Pancreas (tissue), 10 donors: Measurements from ENCODE around the gene RTN1. TPM values are rescaled to one million over a fixed set of nuclear protein-coding genes. Genes with fewer than 3 reads are reported as not detected.

Source experiments
- ATAC-seq, 4 donors: fragments of 200-7000 bp; cut with Tn5 transposase; one replicate each; pipeline versions ENCODE4 v1.8.0 to v1.9.1; 2020; ENCODE audit warnings: mild to moderate bottlenecking in 4 of 4, moderate library complexity in 4 of 4
- DNase-seq, 6 donors: peaks; one replicate each; pipeline ENCODE4 v3.0.0-alpha.2; 2020
- FAIRE-seq: peaks from 2 replicates; lab custom pipeline; 2012; peaks lifted over from hg19 to GRCh38; lab: Jason Lieb, UNC
- H3K27ac ChIP-seq, 4 donors: fragments of 200-600 bp; sonication (generic); 1 replicate in 3 of 4; 2 replicates in 1 of 4; pipeline versions ENCODE4 v1.5.0 to v1.8.0; 2020
- H3K27me3 ChIP-seq, 4 donors: fragments of 200-600 bp; one replicate each; pipeline ENCODE4 v1.8.0; 2021
- H3K36me3 ChIP-seq, 3 donors: fragments of 200-600 bp; sonication (generic) in 1 of 3; one replicate each; pipeline versions ENCODE4 v1.5.0 to v1.8.0; 2020 to 2021
- H3K4me1 ChIP-seq, 3 donors: fragments of 200-600 bp; one replicate each; pipeline ENCODE4 v1.8.0; 2021
- H3K4me3 ChIP-seq, 4 donors: fragments of 200-600 bp; sonication (generic) in 2 of 4; one replicate each; pipeline versions ENCODE4 v1.5.0 to v1.8.0; 2020 to 2021
- H3K9me3 ChIP-seq, 4 donors: fragments of 200-600 bp; one replicate each; pipeline ENCODE4 v1.8.0; 2021
- WGBS, 2 donors: extraction: QIAGEN DNeasy Blood & Tissue Kit; methylation state at CpG; one replicate each; pipeline ENCODE4 v1.1.7; 2013; 5-methylcytosine and 5-hydroxymethylcytosine counted together
- intact Hi-C, 3 donors: fragments of 100-400 bp; cut with DNase I; formaldehyde crosslinking; loops; one replicate each; pipeline versions ENCODE4 v1.11.1 to v1.14.2; 2022
- microRNA-seq, 2 donors: library from miRNA; unstranded; fragments of <30 nt; microRNA quantifications; one replicate each; pipeline versions ENCODE4 to v1.1.0, GENCODE V29; 2019 to 2020
- polyA plus RNA-seq, 2 donors: library from polyadenylated mRNA; stranded (reverse); fragments of 200-250 nt; gene quantifications; one replicate each; pipeline ENCODE4 v1.2.3, GENCODE V29; 2013
- total RNA-seq, 6 donors: library from RNA; stranded (reverse); fragmentation: NEBNext Ultra II Directional in 4 of 6; extraction: Animal tissue kit (Norgen Biotek cat#: 25700) in 4 of 6; gene quantifications; one replicate each; pipeline versions ENCODE4 v1.2.1 to v1.2.4, GENCODE V29; 2021 to 2023
- TF ChIP-seq, protein P1 (sequence below), 4 donors: fragments of 200-600 bp; sonication (generic) in 3 of 4; IDR thresholded peaks; one replicate each; pipeline versions ENCODE4 v1.5.0 to v1.8.0; 2021; ENCODE audit warnings: antibody characterized with exemption in 4 of 4
- donor health status: healthy with polysubstance abuse.
- donor health status: DM: no; HTN: no; CAD: no; lungs with moderate emphysema.
- donor health status: DM: no; HTN: no; CAD: no.
- donor health status: control.
- donor health status: control.
- donor health status: Bipolar disorder and iron deficiency.
- donor health status: DM: yes; HTN: yes; CAD: no.
- donor health status: DM: no; HTN: no; CAD: no.
- donor health status: DM: no; HTN: no; CAD: no.
- donor health status: DM: yes; HTN: yes; CAD: no.

Gene RTN1
- total and polyA plus RNA-seq, 8 donors = 0.97 to 42.0 (median 5.3) TPM

DNA sequence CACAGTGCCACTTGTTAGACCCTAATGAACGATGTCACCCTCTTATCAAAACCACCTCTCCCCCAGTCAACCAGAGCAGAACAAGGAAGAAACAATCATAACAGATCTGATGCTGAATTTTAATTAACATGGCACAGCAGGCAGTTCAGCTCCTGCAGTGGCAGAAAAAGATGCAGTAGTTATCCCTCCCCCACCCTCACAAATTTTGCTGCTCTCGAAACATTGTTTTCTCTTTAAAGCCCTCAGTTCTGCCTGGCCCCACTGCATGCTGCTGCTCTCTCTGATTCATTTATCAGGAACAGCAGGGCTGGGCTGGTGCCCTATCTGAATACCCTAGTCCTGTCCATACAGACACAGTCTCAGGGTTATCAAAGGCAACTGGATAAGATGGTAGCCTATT lies 306.2 kb downstream of the RTN1 start:
- H3K9me3 ChIP-seq = no peaks in the 10 kb centered on the region
- H3K36me3 ChIP-seq = no peaks in the 10 kb centered on the region
- 28 to 29% methylated on average over 2 of the region's 2 CpGs for WGBS, 2 donors
- TF ChIP-seq, protein P1, sequence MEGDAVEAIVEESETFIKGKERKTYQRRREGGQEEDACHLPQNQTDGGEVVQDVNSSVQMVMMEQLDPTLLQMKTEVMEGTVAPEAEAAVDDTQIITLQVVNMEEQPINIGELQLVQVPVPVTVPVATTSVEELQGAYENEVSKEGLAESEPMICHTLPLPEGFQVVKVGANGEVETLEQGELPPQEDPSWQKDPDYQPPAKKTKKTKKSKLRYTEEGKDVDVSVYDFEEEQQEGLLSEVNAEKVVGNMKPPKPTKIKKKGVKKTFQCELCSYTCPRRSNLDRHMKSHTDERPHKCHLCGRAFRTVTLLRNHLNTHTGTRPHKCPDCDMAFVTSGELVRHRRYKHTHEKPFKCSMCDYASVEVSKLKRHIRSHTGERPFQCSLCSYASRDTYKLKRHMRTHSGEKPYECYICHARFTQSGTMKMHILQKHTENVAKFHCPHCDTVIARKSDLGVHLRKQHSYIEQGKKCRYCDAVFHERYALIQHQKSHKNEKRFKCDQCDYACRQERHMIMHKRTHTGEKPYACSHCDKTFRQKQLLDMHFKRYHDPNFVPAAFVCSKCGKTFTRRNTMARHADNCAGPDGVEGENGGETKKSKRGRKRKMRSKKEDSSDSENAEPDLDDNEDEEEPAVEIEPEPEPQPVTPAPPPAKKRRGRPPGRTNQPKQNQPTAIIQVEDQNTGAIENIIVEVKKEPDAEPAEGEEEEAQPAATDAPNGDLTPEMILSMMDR (IDR thresholded peaks at IDR 0.05) = no peak
- ATAC-seq (no peak), DNase-seq (no peak), FAIRE-seq (no peak)
- H3K4me3 ChIP-seq = no peak overlapping the region
- H3K4me1 ChIP-seq = no peaks in the 10 kb centered on the region
- no peak overlapping the region for H3K27ac ChIP-seq
- no peaks in the 10 kb centered on the region for H3K27me3 ChIP-seq
- intact Hi-C loops = no loop called here

DNA sequence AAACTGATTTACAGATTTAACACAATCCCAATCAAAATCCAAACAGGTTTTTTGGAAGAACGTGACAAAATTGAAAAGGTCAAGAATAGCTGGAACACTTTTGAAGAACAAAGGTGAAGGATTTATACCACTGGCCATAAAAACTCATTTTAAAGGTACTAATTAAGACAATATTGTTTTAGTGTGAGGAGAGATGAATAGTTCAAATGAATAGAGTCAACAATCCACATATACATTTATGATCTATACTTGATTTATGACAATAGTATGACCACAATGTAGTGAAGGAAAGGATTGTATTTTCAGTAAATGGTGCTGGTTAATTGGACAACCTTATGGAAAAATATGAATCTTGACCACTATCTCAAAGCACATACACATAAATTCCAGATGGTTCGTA lies 323.3 kb downstream of the RTN1 start:
- DNase-seq (no peak), ATAC-seq (no peak), FAIRE-seq (no peak)
- TF ChIP-seq, protein P1 (IDR thresholded peaks at IDR 0.05) = no peak
- Histone ChIP-seq H3K9me3 (no peaks in the 10 kb centered on the region), H3K27ac (no peak overlapping the region), H3K36me3 (no peaks in the 10 kb centered on the region), H3K27me3 (no peaks in the 10 kb centered on the region), H3K4me1 (no peaks in the 10 kb centered on the region), H3K4me3 (no peak overlapping the region)
- intact Hi-C loops = no loop called here
- WGBS, 2 donors = 57 to 82% methylated on average over 2 of the region's 2 CpGs

Small RNA genes within 50 kb of the gene (microRNA-seq; reads per million reads assigned to microRNA genes)
- 3.5 to 3.8 reads per million in 2 donors for gene MIR5586

Other genes starting within 250 kb of the RTN1 start
- gene LRRC9, start 49.4 kb upstream of the RTN1 start, total RNA-seq = under 1 TPM in 2 of 6 donors, not detected in 4; 0.09 to 0.31 TPM
- under 1 TPM in 1 of 2 donors, not detected in 1; 0.19 TPM for gene LRRC9, start 49.4 kb upstream of the RTN1 start, polyA plus RNA-seq
- gene PCNX4, start 221.1 kb upstream of the RTN1 start, total RNA-seq = 10 to 100 TPM; 13.7 to 24.0 (median 16.1) TPM
- 10 to 100 TPM in 1 of 2 donors, 1 to 10 TPM in 1; 9.5 to 21.6 TPM for gene PCNX4, start 221.1 kb upstream of the RTN1 start, polyA plus RNA-seq